Hepatocyte (in vitro differentiated cells): ENCODE measurements around the gene STIMATE. TPM values are rescaled to one million over a fixed set of nuclear protein-coding genes. Genes with fewer than 3 reads are reported as not detected.

Experiments used
- DNase-seq: peaks from one replicate; pipeline ENCODE4 v3.0.0-alpha.2; 2016; ENCODE audit warnings: low spot score
- H2AFZ ChIP-seq: fragments of 200-600 bp; sonication (generic); 2 replicates; pipeline ENCODE4 v1.6.0; 2016; ENCODE audit warnings: antibody characterized with exemption, mild to moderate bottlenecking
- H3K27ac ChIP-seq: fragments of 200-600 bp; sonication (generic); 2 replicates; pipeline ENCODE4 v1.5.1; 2016; ENCODE audit warnings: mild to moderate bottlenecking
- H3K27me3 ChIP-seq: fragments of 200-600 bp; sonication (generic); 2 replicates; pipeline ENCODE4 v1.6.1; 2016
- H3K36me3 ChIP-seq: fragments of 200-600 bp; sonication (generic); replicated peaks from 2 replicates; pipeline ENCODE4 v1.5.1; 2016; ENCODE audit warnings: low read depth; ENCODE audit not compliant: insufficient read depth
- H3K4me1 ChIP-seq: fragments of 200-600 bp; sonication (generic); 2 replicates; pipeline ENCODE4 v1.5.1; 2016; ENCODE audit warnings: mild to moderate bottlenecking, moderate library complexity; ENCODE audit not compliant: insufficient read depth
- H3K4me2 ChIP-seq: fragments of 200-600 bp; sonication (generic); 2 replicates; pipeline ENCODE4 v1.6.0; 2016
- H3K4me3 ChIP-seq: fragments of 200-600 bp; sonication (generic); 2 replicates; pipeline ENCODE4 v1.5.1; 2016; ENCODE audit warnings: mild to moderate bottlenecking
- H3K79me2 ChIP-seq: fragments of 200-600 bp; sonication (generic); 2 replicates; pipeline ENCODE4 v1.6.0; 2017; ENCODE audit warnings: mild to moderate bottlenecking
- H3K9me2 ChIP-seq: fragments of 200-600 bp; sonication (generic); replicated peaks from 2 replicates; pipeline ENCODE4 v1.6.0; 2017; ENCODE audit warnings: mild to moderate bottlenecking; ENCODE audit not compliant: insufficient read depth
- H3K9me3 ChIP-seq: fragments of 200-600 bp; sonication (generic); 2 replicates; pipeline ENCODE4 v1.5.1; 2016; ENCODE audit warnings: low read depth, mild to moderate bottlenecking
- H4K20me1 ChIP-seq: fragments of 200-600 bp; sonication (generic); 2 replicates; pipeline ENCODE4 v1.6.0; 2016; ENCODE audit warnings: mild to moderate bottlenecking; ENCODE audit not compliant: insufficient read depth, poor library complexity, severe bottlenecking
- EZH2 ChIP-seq: fragments of 200-600 bp; sonication (generic); IDR thresholded peaks from 2 replicates; pipeline ENCODE4 v1.6.1; 2016; ENCODE audit warnings: antibody characterized with exemption, mild to moderate bottlenecking, borderline replicate concordance
- EZH2phosphoT487 ChIP-seq: fragments of 200-600 bp; sonication (generic); IDR thresholded peaks from one replicate; pipeline ENCODE4 v1.6.1; 2018; ENCODE audit warnings: antibody characterized with exemption, mild to moderate bottlenecking, low read depth, moderate library complexity; ENCODE audit not compliant: unreplicated experiment, severe bottlenecking
- WGBS: methylation state at CpG from one replicate; pipeline ENCODE4 v1.1.6; 2016; ENCODE audit warnings: low lambda C conversion rate; ENCODE audit errors: missing lambda C conversion rate; 5-methylcytosine and 5-hydroxymethylcytosine counted together
- polyA plus RNA-seq: library from polyadenylated mRNA; unstranded; fragments of >200 nt; fragmentation: Nextera tagmentation; extraction: Ambion mirVana; gene quantifications from 2 replicates; pipeline ENCODE4 v1.2.1, GENCODE V29; 2016
- total RNA-seq: library from RNA; depleted of rRNA; stranded (reverse); fragments of >200 nt; gene quantifications from 2 replicates; pipeline ENCODE4 v1.2.3, GENCODE V29; 2014
- TF ChIP-seq, protein P1 (sequence below): fragments of 200-600 bp; sonication (generic); IDR thresholded peaks from 2 replicates; pipeline ENCODE4 v1.5.1; 2016; ENCODE audit warnings: antibody characterized with exemption, mild to moderate bottlenecking; ENCODE audit not compliant: poor library complexity

The STIMATE gene
- total RNA-seq (14.5 and 23.2 TPM in 2 replicates), polyA plus RNA-seq (16.2 and 20.4 TPM in 2 replicates)

DNA sequence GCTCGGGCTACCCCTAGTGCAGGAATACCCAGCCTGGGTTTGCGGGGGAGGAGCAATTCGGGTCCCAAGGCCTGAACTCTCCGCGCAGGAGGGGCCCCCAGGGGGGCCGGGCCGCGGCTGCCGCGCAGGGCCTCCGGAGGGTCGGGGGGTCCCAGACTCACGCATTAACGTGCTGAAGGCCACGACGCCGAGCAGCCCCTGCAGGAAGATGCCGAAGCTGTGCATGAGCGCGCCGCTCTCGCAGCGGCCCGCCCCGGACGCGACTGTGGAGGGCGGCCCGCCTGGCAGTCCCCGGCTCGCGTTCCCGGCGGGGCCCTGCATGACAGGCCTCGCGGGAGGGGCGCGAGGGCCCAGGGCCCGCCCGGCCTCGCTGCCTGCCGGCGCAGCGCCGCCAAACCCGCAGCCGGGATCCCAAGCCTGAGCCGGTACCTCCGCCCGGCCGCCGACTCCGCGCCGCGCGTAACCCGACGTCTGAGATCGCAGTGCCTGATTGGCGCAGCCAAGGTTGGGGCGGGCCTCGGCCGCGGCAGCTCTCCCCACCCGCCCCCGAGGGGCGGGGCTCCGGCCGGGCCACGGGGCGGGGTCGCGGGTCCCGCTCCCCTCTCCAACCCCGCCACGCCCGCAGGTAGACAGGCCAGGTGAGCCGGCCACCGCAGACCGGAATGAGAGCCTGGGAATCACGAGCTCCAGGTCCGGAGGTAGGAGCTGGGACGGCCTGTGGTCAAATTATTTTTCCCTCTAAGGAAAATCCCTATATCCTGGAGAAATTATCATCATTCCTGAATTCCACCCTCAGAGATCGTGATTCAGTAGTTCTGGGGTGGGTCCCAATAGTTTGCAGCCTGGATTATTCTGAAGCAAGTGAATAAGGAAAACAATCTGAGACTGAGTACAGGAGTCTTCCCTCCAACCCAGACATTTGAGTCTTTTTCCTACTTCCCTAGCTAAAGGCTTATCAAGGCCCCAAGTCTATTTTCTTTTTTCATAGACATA lies at the start of gene STIMATE:
STIMATE (minus strand) TSS at position 419 of the 993 bp plus-strand sequence; CDS start at position 321, 98 bp downstream.
- WGBS: 2% methylated on average over 29 of the region's 85 CpGs
- no peaks in the 10 kb centered on the region for H3K9me3 ChIP-seq
- H3K4me3 ChIP-seq: peak within 1 kb of the TSS; percentile 62
- H3K4me2 ChIP-seq: peak within 1 kb of the TSS; percentile 97
- peak; percentile 93 for DNase-seq
- peaks cover 20% of the 10 kb centered on the region for H3K4me1 ChIP-seq
- no peaks in the 10 kb centered on the region for H3K36me3 ChIP-seq
- H3K9me2 ChIP-seq: no peaks in the 10 kb centered on the region
- peaks cover 42% of the 10 kb centered on the region for H3K79me2 ChIP-seq
- TF ChIP-seq EZH2: no peak
- no peak for TF ChIP-seq EZH2phosphoT487
- TF ChIP-seq, protein P1, sequence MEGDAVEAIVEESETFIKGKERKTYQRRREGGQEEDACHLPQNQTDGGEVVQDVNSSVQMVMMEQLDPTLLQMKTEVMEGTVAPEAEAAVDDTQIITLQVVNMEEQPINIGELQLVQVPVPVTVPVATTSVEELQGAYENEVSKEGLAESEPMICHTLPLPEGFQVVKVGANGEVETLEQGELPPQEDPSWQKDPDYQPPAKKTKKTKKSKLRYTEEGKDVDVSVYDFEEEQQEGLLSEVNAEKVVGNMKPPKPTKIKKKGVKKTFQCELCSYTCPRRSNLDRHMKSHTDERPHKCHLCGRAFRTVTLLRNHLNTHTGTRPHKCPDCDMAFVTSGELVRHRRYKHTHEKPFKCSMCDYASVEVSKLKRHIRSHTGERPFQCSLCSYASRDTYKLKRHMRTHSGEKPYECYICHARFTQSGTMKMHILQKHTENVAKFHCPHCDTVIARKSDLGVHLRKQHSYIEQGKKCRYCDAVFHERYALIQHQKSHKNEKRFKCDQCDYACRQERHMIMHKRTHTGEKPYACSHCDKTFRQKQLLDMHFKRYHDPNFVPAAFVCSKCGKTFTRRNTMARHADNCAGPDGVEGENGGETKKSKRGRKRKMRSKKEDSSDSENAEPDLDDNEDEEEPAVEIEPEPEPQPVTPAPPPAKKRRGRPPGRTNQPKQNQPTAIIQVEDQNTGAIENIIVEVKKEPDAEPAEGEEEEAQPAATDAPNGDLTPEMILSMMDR: no peak
- H4K20me1 ChIP-seq: no peaks in the 10 kb centered on the region
- peak within 1 kb of the TSS; percentile 47 for H3K27ac ChIP-seq
- H2AFZ ChIP-seq: peak within 1 kb of the TSS; percentile 62
- H3K27me3 ChIP-seq: no peaks in the 10 kb centered on the region

DNA sequence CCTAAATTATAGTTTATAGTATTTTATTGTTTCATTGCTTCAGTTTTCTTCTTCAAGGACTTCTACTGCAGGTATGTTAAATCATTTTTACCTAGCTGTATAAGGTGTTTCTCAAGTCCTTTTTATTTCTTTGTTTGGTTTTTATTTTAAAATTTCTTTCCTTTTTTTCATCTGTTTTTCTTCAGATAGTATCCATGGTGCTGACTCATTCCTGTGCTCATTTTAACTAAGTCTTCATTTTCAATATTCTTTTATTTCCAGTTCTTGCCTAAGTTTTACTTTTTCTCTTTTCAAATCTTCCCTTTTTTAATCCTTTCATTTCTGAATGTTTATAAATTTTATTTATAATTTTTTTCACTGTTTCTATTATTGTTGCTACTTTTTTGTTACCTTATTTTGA lies 42.3 kb upstream of the STIMATE start:
- no peaks in the 10 kb centered on the region for H3K36me3 ChIP-seq
- H3K79me2 ChIP-seq: no peaks in the 10 kb centered on the region
- H3K9me2 ChIP-seq: no peaks in the 10 kb centered on the region
- no peaks in the 10 kb centered on the region for H4K20me1 ChIP-seq
- H3K9me3 ChIP-seq: no peaks in the 10 kb centered on the region
- H3K27me3 ChIP-seq: no peaks in the 10 kb centered on the region
- DNase-seq: no peak
- H3K4me2 ChIP-seq: no peak overlapping the region
- H3K4me3 ChIP-seq: no peak overlapping the region
- H3K27ac ChIP-seq: no peak overlapping the region
- H2AFZ ChIP-seq: no peak overlapping the region
- TF ChIP-seq EZH2 (no peak), EZH2phosphoT487 (no peak)
- TF ChIP-seq, protein P1: no peak
- no peaks in the 10 kb centered on the region for H3K4me1 ChIP-seq

DNA sequence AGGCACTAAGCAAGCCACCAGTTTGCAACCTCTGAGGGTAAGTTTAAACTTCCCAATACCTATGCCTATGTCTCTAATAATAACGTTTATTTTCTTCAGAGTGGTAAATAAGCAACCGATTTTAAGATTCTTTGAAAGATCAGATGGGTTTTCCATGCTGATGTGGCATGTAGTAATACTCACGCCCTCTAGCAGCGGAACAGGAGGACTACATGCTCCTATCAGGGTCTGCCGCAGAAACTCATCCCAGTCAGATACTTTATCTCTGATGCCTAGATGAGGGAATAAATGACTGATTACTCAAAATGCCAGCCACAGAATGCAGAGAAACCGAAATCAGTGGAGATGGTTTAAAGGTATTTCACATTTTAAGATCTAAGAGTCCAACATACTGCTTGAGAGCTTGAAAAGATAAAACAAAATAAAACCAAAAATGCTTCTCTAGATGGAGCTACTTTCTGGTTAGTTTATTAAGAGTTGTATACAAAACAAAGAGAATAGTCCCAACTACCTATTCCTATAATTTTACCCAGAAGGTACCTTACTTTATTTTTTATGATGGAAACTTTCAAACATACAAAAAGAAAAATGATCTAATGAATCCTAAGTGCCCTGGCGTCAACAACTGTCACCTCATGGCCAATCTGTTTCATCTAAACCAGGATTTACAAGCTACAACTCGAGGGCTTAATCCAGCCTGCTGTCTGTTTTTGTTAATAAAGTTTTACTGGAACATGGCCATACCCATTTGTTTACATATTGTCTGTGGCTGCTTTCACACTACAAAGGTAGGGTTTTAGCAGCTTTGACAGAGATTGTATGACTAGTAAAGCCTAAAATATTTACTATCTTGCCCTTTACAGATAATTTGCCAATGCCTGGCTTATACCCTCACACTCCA lies 37.5 kb upstream of the STIMATE start:
- Histone ChIP-seq H3K36me3 (no peaks in the 10 kb centered on the region), H3K4me2 (peak overlapping the region; percentile 14), H3K9me2 (no peaks in the 10 kb centered on the region), H3K79me2 (no peaks in the 10 kb centered on the region), H4K20me1 (no peaks in the 10 kb centered on the region), H3K27ac (no peak overlapping the region), H3K9me3 (no peaks in the 10 kb centered on the region), H2AFZ (no peak overlapping the region), H3K27me3 (no peaks in the 10 kb centered on the region), H3K4me1 (no peaks in the 10 kb centered on the region), H3K4me3 (no peak overlapping the region)
- peak; percentile 76 for DNase-seq
- TF ChIP-seq, protein P1: peak; percentile 76
- no peak for TF ChIP-seq EZH2phosphoT487
- 11% methylated on average over 8 of the region's 8 CpGs for WGBS
